ENCODE measurements around the gene SURF4. TPM values are rescaled to one million over a fixed set of nuclear protein-coding genes. Genes with fewer than 3 reads are reported as not detected.

SURF4 gene
- total and polyA plus RNA-seq, 2 experiments from 2014 or later = 354 to 360 TPM

GRCh38 chr9:133367221-133367620 lies 8.6 kb downstream of the SURF4 start:
- H3K4me2 ChIP-seq = no peak overlapping the region
- WGBS (ENCODE audit: low lambda C conversion rate, missing lambda C conversion rate) = 94% methylated on average over 21 of the region's 22 CpGs
- DNase-seq (ENCODE audit: low spot score) = no peak
- H2AFZ ChIP-seq = no peak overlapping the region
- H4K20me1 ChIP-seq (ENCODE audit: insufficient read depth, poor library complexity, severe bottlenecking) = peaks cover 98% of the 10 kb centered on the region
- H3K9me3 ChIP-seq (ENCODE audit: low read depth) = no peaks in the 10 kb centered on the region
- TF ChIP-seq EZH2 (IDR thresholded peaks at IDR 0.05; ENCODE audit: borderline replicate concordance) = no peak
- TF ChIP-seq, protein P1, sequence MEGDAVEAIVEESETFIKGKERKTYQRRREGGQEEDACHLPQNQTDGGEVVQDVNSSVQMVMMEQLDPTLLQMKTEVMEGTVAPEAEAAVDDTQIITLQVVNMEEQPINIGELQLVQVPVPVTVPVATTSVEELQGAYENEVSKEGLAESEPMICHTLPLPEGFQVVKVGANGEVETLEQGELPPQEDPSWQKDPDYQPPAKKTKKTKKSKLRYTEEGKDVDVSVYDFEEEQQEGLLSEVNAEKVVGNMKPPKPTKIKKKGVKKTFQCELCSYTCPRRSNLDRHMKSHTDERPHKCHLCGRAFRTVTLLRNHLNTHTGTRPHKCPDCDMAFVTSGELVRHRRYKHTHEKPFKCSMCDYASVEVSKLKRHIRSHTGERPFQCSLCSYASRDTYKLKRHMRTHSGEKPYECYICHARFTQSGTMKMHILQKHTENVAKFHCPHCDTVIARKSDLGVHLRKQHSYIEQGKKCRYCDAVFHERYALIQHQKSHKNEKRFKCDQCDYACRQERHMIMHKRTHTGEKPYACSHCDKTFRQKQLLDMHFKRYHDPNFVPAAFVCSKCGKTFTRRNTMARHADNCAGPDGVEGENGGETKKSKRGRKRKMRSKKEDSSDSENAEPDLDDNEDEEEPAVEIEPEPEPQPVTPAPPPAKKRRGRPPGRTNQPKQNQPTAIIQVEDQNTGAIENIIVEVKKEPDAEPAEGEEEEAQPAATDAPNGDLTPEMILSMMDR (IDR thresholded peaks at IDR 0.05; ENCODE audit: poor library complexity) = no peak
- TF ChIP-seq EZH2phosphoT487 (IDR thresholded peaks at IDR 0.05; ENCODE audit: low read depth, severe bottlenecking, unreplicated experiment) = no peak
- H3K27ac ChIP-seq = no peak overlapping the region
- H3K79me2 ChIP-seq = peaks cover 98% of the 10 kb centered on the region
- no peaks in the 10 kb centered on the region for H3K9me2 ChIP-seq (replicated peaks; ENCODE audit: insufficient read depth)
- no peak overlapping the region for H3K4me3 ChIP-seq
- H3K27me3 ChIP-seq = no peaks in the 10 kb centered on the region
- H3K36me3 ChIP-seq (replicated peaks; ENCODE audit: insufficient read depth, low read depth) = no peaks in the 10 kb centered on the region
- peaks cover 26% of the 10 kb centered on the region for H3K4me1 ChIP-seq (ENCODE audit: insufficient read depth)

DNA sequence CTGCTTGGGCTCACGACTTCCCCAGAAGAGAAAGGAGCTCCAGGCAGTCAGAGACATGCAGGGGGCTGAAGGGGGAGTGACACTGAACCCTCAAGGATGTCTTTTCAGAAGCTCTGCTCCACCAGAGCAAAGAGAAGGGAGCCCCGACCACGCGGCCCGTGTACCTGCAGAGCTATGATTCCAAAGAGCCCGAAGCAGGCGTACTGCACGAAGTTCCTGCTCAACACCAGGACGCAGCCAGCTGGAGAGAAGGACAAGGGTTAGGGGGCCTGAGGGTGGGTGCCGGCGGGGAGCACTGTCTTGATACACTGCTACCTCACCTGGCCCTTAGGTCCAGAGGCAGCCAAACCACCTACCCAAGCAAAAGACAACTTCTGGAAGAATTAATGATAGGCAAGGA lies 9.4 kb downstream of the SURF4 start:
- no peak for TF ChIP-seq EZH2phosphoT487 (IDR thresholded peaks at IDR 0.05; ENCODE audit: low read depth, severe bottlenecking, unreplicated experiment)
- TF ChIP-seq, protein P1 (IDR thresholded peaks at IDR 0.05; ENCODE audit: poor library complexity) = no peak
- no peak for TF ChIP-seq EZH2 (IDR thresholded peaks at IDR 0.05; ENCODE audit: borderline replicate concordance)
- Histone ChIP-seq H3K27me3 (no peaks in the 10 kb centered on the region), H3K4me2 (no peak overlapping the region), H3K9me3 (ENCODE audit: low read depth) (no peaks in the 10 kb centered on the region), H2AFZ (no peak overlapping the region), H4K20me1 (ENCODE audit: insufficient read depth, poor library complexity, severe bottlenecking) (peaks cover 93% of the 10 kb centered on the region), H3K36me3 (replicated peaks; ENCODE audit: insufficient read depth, low read depth) (no peaks in the 10 kb centered on the region), H3K27ac (no peak overlapping the region), H3K79me2 (peaks cover 95% of the 10 kb centered on the region), H3K9me2 (replicated peaks; ENCODE audit: insufficient read depth) (no peaks in the 10 kb centered on the region), H3K4me3 (no peak overlapping the region), H3K4me1 (ENCODE audit: insufficient read depth) (peaks cover 19% of the 10 kb centered on the region)
- WGBS (ENCODE audit: low lambda C conversion rate, missing lambda C conversion rate) = 96% methylated on average over 11 of the region's 11 CpGs
- no peak for DNase-seq (ENCODE audit: low spot score)

DNA sequence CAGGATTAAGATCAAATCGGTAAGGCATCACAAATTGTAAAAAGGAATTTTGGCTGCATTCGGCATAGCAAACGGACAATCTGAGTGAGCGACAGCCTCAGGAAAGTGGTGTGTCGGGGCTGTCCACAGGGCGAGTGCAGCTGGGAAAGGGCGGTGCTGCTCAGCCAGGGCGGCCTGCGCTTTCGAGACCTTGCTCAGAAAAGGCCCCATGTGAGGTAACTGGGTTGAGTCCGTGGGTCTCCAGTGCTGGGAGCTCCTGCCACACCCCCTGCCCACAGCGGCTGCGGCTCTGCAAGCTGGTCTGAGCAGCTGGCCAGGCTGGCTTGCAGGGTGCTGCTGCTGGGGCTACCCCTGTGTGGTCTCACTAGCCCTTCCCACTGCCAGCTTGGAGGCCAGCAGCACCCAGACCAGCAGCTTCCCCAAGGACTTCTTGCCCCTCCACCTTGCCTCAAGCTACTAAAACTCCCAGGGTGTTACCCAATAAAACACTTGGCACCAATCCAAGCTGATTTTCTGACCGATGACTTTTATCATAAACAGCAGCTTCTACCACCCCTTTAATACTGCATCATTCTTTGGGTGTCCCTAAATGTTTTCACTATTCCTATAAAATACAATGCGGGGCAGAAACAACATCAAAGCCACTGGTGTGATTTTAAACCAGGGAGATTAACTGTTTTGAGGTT lies 13.4 kb downstream of the SURF4 start:
- Histone ChIP-seq H3K79me2 (peaks cover 70% of the 10 kb centered on the region), H3K9me3 (ENCODE audit: low read depth) (no peaks in the 10 kb centered on the region), H4K20me1 (ENCODE audit: insufficient read depth, poor library complexity, severe bottlenecking) (peaks cover 62% of the 10 kb centered on the region), H3K27me3 (no peaks in the 10 kb centered on the region), H3K36me3 (replicated peaks; ENCODE audit: insufficient read depth, low read depth) (no peaks in the 10 kb centered on the region), H2AFZ (no peak overlapping the region), H3K4me2 (no peak overlapping the region), H3K4me3 (no peak overlapping the region), H3K27ac (no peak overlapping the region), H3K4me1 (ENCODE audit: insufficient read depth) (peaks cover 7% of the 10 kb centered on the region), H3K9me2 (replicated peaks; ENCODE audit: insufficient read depth) (no peaks in the 10 kb centered on the region)
- WGBS (ENCODE audit: low lambda C conversion rate, missing lambda C conversion rate) = 89% methylated on average over 15 of the region's 15 CpGs
- TF ChIP-seq, protein P1 (IDR thresholded peaks at IDR 0.05; ENCODE audit: poor library complexity) = no peak
- no peak for TF ChIP-seq EZH2phosphoT487 (IDR thresholded peaks at IDR 0.05; ENCODE audit: low read depth, severe bottlenecking, unreplicated experiment)
- no peak for TF ChIP-seq EZH2 (IDR thresholded peaks at IDR 0.05; ENCODE audit: borderline replicate concordance)
- DNase-seq (ENCODE audit: low spot score) = no peak

Data from hepatocyte (in vitro differentiated cells).